K562 (cell line): ENCODE results near the gene APPBP2. TPM values are rescaled to one million over a fixed set of nuclear protein-coding genes. Genes with fewer than 3 reads are reported as not detected.

Source experiments
- polyA plus RNA-seq, 8 experiments: library from polyadenylated mRNA; depleted of rRNA in 4 of 8; stranded (reverse) in 5 of 8; unstranded in 3 of 8; fragments of >200 nt; fragmentation: Nextera tagmentation in 2 of 8; fragmentation: Illumina TruSeq in 1 of 8; extraction: Ambion mirVana in 2 of 8; extraction: Trizol in 1 of 8; gene quantifications; 2 replicates each; pipeline versions ENCODE4 v1.2.1 to v1.2.3, GENCODE V29; 2011 to 2014; ENCODE audit warnings: inconsistent platforms in 1 of 8, missing spikeins in 1 of 8
- small RNA-seq: library from RNA; depleted of rRNA; stranded (forward); fragments of <200 nt; gene quantifications from one replicate; pipeline ENCODE3, GENCODE V24; 2014
- total RNA-seq, 7 experiments: library from RNA; depleted of rRNA in 6 of 7; stranded (reverse); fragments of >200 nt in 6 of 7; fragmentation: Illumina TruSeq in 2 of 7; extraction: Trizol in 2 of 7; gene quantifications; 2 replicates each; pipeline versions ENCODE4 v1.2.1 to v1.2.3, GENCODE V29; 2011 to 2021; ENCODE audit warnings: low replicate concordance in 1 of 7

The APPBP2 gene
- total and polyA plus RNA-seq, 9 of the 15 experiments (the other 6 are each of a cell fraction or from before 2014, with no cell fraction given), result 2.7 to 16.8 (median 6.9) TPM

Small RNA genes lying within 50 kb of the gene (small RNA-seq; reads per million reads assigned to genes)
- not detected for gene AC011921.2

Other genes starting within 250 kb of the APPBP2 start
- 33.6 and 36.0 TPM in 2 replicates for gene USP32, start 134.1 kb downstream of the APPBP2 start, total RNA-seq (2014; rRNA removed)
- 52.3 and 58.6 TPM in 2 replicates for gene USP32, start 134.1 kb downstream of the APPBP2 start, total RNA-seq (2014; rRNA removed; fragmentation: Illumina TruSeq; extraction: Trizol)
- gene USP32, start 134.1 kb downstream of the APPBP2 start, total RNA-seq (2015; rRNA removed; fragmentation: Illumina TruSeq; extraction: Trizol), result 56.3 and 60.6 TPM in 2 replicates
- gene USP32, start 134.1 kb downstream of the APPBP2 start, total RNA-seq (2021), result 52.4 and 57.1 TPM in 2 replicates
- gene USP32, start 134.1 kb downstream of the APPBP2 start, polyA plus RNA-seq (2011; rRNA removed), result 48.8 and 69.3 TPM in 2 replicates
- gene USP32, start 134.1 kb downstream of the APPBP2 start, polyA plus RNA-seq (2014; fragmentation: Illumina TruSeq; extraction: Trizol), result 41.1 and 47.1 TPM in 2 replicates
- gene USP32, start 134.1 kb downstream of the APPBP2 start, polyA plus RNA-seq (2014; fragmentation: Nextera tagmentation; extraction: Ambion mirVana), result 10 to 100 TPM; 18.0 to 19.7 TPM
- 31.6 and 35.6 TPM in 2 replicates for gene USP32, start 134.1 kb downstream of the APPBP2 start, polyA plus RNA-seq (2014; rRNA removed)
- not detected in 2 replicates for gene CHCT1, start 103.8 kb downstream of the APPBP2 start, total RNA-seq (2014; rRNA removed)
- not detected in 2 replicates for gene CHCT1, start 103.8 kb downstream of the APPBP2 start, total RNA-seq (2014; rRNA removed; fragmentation: Illumina TruSeq; extraction: Trizol)
- not detected in 2 replicates for gene CHCT1, start 103.8 kb downstream of the APPBP2 start, total RNA-seq (2015; rRNA removed; fragmentation: Illumina TruSeq; extraction: Trizol)
- gene CHCT1, start 103.8 kb downstream of the APPBP2 start, total RNA-seq (2021), result not detected in 2 replicates
- gene CHCT1, start 103.8 kb downstream of the APPBP2 start, polyA plus RNA-seq (2011; rRNA removed), result not detected in 2 replicates
- not detected in 2 replicates for gene CHCT1, start 103.8 kb downstream of the APPBP2 start, polyA plus RNA-seq (2014; fragmentation: Illumina TruSeq; extraction: Trizol)
- not detected for gene CHCT1, start 103.8 kb downstream of the APPBP2 start, polyA plus RNA-seq (2014; fragmentation: Nextera tagmentation; extraction: Ambion mirVana)
- not detected in 2 replicates for gene CHCT1, start 103.8 kb downstream of the APPBP2 start, polyA plus RNA-seq (2014; rRNA removed)
- gene PPM1D, start 74.0 kb upstream of the APPBP2 start, total RNA-seq (2014; rRNA removed), result 7.4 and 9.0 TPM in 2 replicates
- 12.6 and 14.6 TPM in 2 replicates for gene PPM1D, start 74.0 kb upstream of the APPBP2 start, total RNA-seq (2014; rRNA removed; fragmentation: Illumina TruSeq; extraction: Trizol)
- 11.9 and 13.0 TPM in 2 replicates for gene PPM1D, start 74.0 kb upstream of the APPBP2 start, total RNA-seq (2015; rRNA removed; fragmentation: Illumina TruSeq; extraction: Trizol)
- 17.6 and 19.0 TPM in 2 replicates for gene PPM1D, start 74.0 kb upstream of the APPBP2 start, total RNA-seq (2021)
- gene PPM1D, start 74.0 kb upstream of the APPBP2 start, polyA plus RNA-seq (2011; rRNA removed), result 5.7 and 7.0 TPM in 2 replicates
- gene PPM1D, start 74.0 kb upstream of the APPBP2 start, polyA plus RNA-seq (2014; fragmentation: Illumina TruSeq; extraction: Trizol), result 10.6 and 14.0 TPM in 2 replicates
- 1 to 10 TPM; 2.1 to 2.7 TPM for gene PPM1D, start 74.0 kb upstream of the APPBP2 start, polyA plus RNA-seq (2014; fragmentation: Nextera tagmentation; extraction: Ambion mirVana)
- gene PPM1D, start 74.0 kb upstream of the APPBP2 start, polyA plus RNA-seq (2014; rRNA removed), result 6.2 and 7.8 TPM in 2 replicates
- 3.6 and 5.2 TPM in 2 replicates for gene BCAS3, start 151.6 kb upstream of the APPBP2 start, total RNA-seq (2014; rRNA removed)
- 5.1 and 5.5 TPM in 2 replicates for gene BCAS3, start 151.6 kb upstream of the APPBP2 start, total RNA-seq (2014; rRNA removed; fragmentation: Illumina TruSeq; extraction: Trizol)
- gene BCAS3, start 151.6 kb upstream of the APPBP2 start, total RNA-seq (2015; rRNA removed; fragmentation: Illumina TruSeq; extraction: Trizol), result 3.5 and 3.6 TPM in 2 replicates
- gene BCAS3, start 151.6 kb upstream of the APPBP2 start, total RNA-seq (2021), result 3.0 and 5.0 TPM in 2 replicates
- gene BCAS3, start 151.6 kb upstream of the APPBP2 start, polyA plus RNA-seq (2011; rRNA removed), result 5.3 and 6.3 TPM in 2 replicates
- 2.2 and 2.5 TPM in 2 replicates for gene BCAS3, start 151.6 kb upstream of the APPBP2 start, polyA plus RNA-seq (2014; fragmentation: Illumina TruSeq; extraction: Trizol)
- 1 to 10 TPM; 1.9 to 2.3 TPM for gene BCAS3, start 151.6 kb upstream of the APPBP2 start, polyA plus RNA-seq (2014; fragmentation: Nextera tagmentation; extraction: Ambion mirVana)
- gene BCAS3, start 151.6 kb upstream of the APPBP2 start, polyA plus RNA-seq (2014; rRNA removed), result 2.2 and 3.0 TPM in 2 replicates